ENCODE results near the gene MCC.

MCC gene

DNA sequence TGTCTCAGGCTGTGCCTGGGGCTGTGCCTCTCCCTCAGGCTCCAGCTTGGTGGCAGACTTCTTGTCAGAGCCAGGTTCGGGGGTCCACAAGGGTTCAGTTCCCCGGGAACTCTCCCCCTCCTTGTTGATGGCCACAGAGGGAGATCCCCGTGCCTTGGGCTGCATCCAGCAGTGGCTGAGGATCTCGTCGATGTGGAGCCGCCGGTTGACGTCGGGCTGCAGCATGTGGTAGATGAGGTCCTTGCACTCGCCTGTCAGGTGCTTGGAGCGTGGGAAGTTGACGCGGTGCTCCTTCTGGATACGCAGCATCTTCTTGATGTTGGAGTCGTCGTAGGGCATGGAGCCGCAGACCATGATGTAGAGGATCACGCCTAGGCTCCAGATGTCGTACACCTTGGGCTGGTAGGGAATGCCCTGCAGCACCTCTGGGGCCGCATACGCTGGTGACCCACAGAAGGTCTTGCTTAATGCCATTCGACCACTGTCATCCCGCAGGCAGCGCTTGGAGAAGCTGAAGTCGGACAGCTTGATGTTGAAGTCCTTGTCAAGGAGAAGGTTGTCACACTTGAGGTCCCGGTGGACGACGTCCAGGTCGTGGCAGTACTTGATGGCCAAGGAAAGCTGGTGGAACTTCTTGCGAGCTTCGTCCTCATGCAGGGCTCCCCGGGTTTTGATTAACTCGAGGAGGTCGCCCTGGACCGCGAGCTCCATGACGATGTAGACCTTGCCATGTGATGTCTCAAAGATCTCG, 54.2 kb downstream of the MCC start:
- H3K4me3 ChIP-seq (ENCODE audit: low read depth, low read length): no peak overlapping the region
- H3K36me3 ChIP-seq (ENCODE audit: control insufficient read depth in 2 of 2, insufficient read depth in 1 of 2, low read length in 2 of 2): no peaks in the 10 kb centered on the region
- TF ChIP-seq ZNF791 (tag by site-specific recombination; IDR thresholded peaks at IDR 0.05) (no peak), MZF1 (tag by site-specific recombination; IDR thresholded peaks at IDR 0.05; ENCODE audit: borderline replicate concordance) (no peak)
- no peaks in the 10 kb centered on the region for H3K9me3 ChIP-seq (ENCODE audit: control insufficient read depth, insufficient read depth, low read depth, low read length)
- H3K27ac ChIP-seq (ENCODE audit: extremely low read depth, low read depth, low read length): no peak overlapping the region
- ChIA-PET POLR2A (no interaction called here), CTCF (no interaction called here)
- H3K4me1 ChIP-seq (ENCODE audit: control insufficient read depth, insufficient read depth, low read length): no peaks in the 10 kb centered on the region

DNA sequence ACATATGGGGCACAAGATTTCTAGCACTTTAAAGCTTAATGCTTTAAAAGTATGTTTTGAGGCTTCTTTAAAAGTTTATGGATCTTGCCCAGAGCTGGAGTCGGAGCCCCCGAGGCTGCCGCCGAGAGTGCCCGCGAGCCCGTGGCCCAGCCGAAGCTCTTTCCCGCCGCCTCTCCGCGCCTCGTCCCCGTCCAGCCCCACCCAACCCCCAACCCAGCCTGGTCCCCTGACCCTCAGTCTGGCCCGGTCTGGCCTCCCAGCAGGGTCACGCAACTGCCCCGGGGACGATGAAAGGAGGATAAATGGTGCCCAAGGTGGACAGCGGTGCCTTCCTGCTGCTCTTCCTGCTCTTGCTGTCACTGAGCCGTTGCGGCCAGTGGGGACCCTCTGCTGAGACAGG, 55.2 kb downstream of the MCC start:
- H3K36me3 ChIP-seq (ENCODE audit: control insufficient read depth in 2 of 2, insufficient read depth in 1 of 2, low read length in 2 of 2): no peaks in the 10 kb centered on the region
- no peaks in the 10 kb centered on the region for H3K4me1 ChIP-seq (ENCODE audit: control insufficient read depth, insufficient read depth, low read length)
- ChIA-PET CTCF (interaction anchor here (0.6 kb wide), 1 partner anchor 302 kb away, joined by 3 read pairs; no protein-coding TSS in a partner anchor), POLR2A (no interaction called here)
- H3K27ac ChIP-seq (ENCODE audit: extremely low read depth, low read depth, low read length): no peak overlapping the region
- TF ChIP-seq GLIS2 (tag by site-specific recombination; IDR thresholded peaks at IDR 0.05) (no peak), ZFP69B (tag by site-specific recombination; IDR thresholded peaks at IDR 0.05) (no peak), ZNF114 (tag by site-specific recombination; IDR thresholded peaks at IDR 0.05) (no peak), MEIS1 (CRISPR knock-in tag; IDR thresholded peaks at IDR 0.05; ENCODE audit: borderline replicate concordance) (no peak), ZNF670 (tag by site-specific recombination; IDR thresholded peaks at IDR 0.05; ENCODE audit: low read depth) (no peak), SP7 (tag by site-specific recombination; IDR thresholded peaks at IDR 0.05) (no peak), GLI4 (tag by site-specific recombination; IDR thresholded peaks at IDR 0.05) (no peak), ZNF423 (tag by site-specific recombination; IDR thresholded peaks at IDR 0.05) (no peak)
- TF ChIP-seq, protein P1, sequence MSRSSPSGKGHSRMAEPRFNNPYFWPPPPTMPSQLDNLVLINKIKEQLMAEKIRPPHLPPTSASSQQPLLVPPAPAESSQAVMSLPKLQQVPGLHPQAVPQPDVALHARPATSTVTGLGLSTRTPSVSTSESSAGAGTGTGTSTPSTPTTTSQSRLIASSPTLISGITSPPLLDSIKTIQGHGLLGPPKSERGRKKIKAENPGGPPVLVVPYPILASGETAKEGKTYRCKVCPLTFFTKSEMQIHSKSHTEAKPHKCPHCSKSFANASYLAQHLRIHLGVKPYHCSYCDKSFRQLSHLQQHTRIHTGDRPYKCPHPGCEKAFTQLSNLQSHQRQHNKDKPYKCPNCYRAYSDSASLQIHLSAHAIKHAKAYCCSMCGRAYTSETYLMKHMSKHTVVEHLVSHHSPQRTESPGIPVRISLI (tag by site-specific recombination; IDR thresholded peaks at IDR 0.05): no peak
- TF ChIP-seq, protein P2, sequence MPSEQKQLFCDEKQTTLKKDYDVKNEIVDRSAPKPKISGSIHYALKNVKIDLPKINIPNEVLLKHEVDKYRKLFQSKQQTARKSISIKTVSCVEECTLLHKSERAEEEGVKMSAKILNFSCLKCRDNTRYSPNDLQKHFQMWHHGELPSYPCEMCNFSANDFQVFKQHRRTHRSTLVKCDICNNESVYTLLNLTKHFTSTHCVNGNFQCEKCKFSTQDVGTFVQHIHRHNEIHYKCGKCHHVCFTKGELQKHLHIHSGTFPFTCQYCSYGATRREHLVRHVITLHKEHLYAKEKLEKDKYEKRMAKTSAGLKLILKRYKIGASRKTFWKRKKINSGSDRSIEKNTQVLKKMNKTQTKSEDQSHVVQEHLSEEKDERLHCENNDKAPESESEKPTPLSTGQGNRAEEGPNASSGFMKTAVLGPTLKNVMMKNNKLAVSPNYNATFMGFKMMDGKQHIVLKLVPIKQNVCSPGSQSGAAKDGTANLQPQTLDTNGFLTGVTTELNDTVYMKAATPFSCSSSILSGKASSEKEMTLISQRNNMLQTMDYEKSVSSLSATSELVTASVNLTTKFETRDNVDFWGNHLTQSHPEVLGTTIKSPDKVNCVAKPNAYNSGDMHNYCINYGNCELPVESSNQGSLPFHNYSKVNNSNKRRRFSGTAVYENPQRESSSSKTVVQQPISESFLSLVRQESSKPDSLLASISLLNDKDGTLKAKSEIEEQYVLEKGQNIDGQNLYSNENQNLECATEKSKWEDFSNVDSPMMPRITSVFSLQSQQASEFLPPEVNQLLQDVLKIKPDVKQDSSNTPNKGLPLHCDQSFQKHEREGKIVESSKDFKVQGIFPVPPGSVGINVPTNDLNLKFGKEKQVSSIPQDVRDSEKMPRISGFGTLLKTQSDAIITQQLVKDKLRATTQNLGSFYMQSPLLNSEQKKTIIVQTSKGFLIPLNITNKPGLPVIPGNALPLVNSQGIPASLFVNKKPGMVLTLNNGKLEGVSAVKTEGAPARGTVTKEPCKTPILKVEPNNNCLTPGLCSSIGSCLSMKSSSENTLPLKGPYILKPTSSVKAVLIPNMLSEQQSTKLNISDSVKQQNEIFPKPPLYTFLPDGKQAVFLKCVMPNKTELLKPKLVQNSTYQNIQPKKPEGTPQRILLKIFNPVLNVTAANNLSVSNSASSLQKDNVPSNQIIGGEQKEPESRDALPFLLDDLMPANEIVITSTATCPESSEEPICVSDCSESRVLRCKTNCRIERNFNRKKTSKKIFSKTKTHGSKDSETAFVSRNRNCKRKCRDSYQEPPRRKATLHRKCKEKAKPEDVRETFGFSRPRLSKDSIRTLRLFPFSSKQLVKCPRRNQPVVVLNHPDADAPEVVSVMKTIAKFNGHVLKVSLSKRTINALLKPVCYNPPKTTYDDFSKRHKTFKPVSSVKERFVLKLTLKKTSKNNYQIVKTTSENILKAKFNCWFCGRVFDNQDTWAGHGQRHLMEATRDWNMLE (tag by site-specific recombination; conservative IDR thresholded peaks at IDR 0.05; ENCODE audit: low read depth): no peak
- TF ChIP-seq, protein P3, sequence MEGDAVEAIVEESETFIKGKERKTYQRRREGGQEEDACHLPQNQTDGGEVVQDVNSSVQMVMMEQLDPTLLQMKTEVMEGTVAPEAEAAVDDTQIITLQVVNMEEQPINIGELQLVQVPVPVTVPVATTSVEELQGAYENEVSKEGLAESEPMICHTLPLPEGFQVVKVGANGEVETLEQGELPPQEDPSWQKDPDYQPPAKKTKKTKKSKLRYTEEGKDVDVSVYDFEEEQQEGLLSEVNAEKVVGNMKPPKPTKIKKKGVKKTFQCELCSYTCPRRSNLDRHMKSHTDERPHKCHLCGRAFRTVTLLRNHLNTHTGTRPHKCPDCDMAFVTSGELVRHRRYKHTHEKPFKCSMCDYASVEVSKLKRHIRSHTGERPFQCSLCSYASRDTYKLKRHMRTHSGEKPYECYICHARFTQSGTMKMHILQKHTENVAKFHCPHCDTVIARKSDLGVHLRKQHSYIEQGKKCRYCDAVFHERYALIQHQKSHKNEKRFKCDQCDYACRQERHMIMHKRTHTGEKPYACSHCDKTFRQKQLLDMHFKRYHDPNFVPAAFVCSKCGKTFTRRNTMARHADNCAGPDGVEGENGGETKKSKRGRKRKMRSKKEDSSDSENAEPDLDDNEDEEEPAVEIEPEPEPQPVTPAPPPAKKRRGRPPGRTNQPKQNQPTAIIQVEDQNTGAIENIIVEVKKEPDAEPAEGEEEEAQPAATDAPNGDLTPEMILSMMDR (tag by site-specific recombination; IDR thresholded peaks at IDR 0.05): no peak
- TF ChIP-seq, protein P4, sequence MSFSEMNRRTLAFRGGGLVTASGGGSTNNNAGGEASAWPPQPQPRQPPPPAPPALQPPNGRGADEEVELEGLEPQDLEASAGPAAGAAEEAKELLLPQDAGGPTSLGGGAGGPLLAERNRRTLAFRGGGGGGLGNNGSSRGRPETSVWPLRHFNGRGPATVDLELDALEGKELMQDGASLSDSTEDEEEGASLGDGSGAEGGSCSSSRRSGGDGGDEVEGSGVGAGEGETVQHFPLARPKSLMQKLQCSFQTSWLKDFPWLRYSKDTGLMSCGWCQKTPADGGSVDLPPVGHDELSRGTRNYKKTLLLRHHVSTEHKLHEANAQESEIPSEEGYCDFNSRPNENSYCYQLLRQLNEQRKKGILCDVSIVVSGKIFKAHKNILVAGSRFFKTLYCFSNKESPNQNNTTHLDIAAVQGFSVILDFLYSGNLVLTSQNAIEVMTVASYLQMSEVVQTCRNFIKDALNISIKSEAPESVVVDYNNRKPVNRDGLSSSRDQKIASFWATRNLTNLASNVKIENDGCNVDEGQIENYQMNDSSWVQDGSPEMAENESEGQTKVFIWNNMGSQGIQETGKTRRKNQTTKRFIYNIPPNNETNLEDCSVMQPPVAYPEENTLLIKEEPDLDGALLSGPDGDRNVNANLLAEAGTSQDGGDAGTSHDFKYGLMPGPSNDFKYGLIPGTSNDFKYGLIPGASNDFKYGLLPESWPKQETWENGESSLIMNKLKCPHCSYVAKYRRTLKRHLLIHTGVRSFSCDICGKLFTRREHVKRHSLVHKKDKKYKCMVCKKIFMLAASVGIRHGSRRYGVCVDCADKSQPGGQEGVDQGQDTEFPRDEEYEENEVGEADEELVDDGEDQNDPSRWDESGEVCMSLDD (tag by site-specific recombination; IDR thresholded peaks at IDR 0.05): no peak
- TF ChIP-seq, protein P5, sequence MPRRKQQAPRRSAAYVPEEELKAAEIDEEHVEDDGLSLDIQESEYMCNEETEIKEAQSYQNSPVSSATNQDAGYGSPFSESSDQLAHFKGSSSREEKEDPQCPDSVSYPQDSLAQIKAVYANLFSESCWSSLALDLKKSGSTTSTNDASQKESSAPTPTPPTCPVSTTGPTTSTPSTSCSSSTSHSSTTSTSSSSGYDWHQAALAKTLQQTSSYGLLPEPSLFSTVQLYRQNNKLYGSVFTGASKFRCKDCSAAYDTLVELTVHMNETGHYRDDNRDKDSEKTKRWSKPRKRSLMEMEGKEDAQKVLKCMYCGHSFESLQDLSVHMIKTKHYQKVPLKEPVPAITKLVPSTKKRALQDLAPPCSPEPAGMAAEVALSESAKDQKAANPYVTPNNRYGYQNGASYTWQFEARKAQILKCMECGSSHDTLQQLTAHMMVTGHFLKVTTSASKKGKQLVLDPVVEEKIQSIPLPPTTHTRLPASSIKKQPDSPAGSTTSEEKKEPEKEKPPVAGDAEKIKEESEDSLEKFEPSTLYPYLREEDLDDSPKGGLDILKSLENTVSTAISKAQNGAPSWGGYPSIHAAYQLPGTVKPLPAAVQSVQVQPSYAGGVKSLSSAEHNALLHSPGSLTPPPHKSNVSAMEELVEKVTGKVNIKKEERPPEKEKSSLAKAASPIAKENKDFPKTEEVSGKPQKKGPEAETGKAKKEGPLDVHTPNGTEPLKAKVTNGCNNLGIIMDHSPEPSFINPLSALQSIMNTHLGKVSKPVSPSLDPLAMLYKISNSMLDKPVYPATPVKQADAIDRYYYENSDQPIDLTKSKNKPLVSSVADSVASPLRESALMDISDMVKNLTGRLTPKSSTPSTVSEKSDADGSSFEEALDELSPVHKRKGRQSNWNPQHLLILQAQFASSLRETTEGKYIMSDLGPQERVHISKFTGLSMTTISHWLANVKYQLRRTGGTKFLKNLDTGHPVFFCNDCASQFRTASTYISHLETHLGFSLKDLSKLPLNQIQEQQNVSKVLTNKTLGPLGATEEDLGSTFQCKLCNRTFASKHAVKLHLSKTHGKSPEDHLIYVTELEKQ (tag by site-specific recombination; IDR thresholded peaks at IDR 0.05; ENCODE audit: borderline replicate concordance): no peak
- TF ChIP-seq, protein P6, sequence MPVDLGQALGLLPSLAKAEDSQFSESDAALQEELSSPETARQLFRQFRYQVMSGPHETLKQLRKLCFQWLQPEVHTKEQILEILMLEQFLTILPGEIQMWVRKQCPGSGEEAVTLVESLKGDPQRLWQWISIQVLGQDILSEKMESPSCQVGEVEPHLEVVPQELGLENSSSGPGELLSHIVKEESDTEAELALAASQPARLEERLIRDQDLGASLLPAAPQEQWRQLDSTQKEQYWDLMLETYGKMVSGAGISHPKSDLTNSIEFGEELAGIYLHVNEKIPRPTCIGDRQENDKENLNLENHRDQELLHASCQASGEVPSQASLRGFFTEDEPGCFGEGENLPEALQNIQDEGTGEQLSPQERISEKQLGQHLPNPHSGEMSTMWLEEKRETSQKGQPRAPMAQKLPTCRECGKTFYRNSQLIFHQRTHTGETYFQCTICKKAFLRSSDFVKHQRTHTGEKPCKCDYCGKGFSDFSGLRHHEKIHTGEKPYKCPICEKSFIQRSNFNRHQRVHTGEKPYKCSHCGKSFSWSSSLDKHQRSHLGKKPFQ (tag by site-specific recombination; IDR thresholded peaks at IDR 0.05): no peak
- H3K9me3 ChIP-seq (ENCODE audit: control insufficient read depth, insufficient read depth, low read depth, low read length): no peaks in the 10 kb centered on the region
- no peak overlapping the region for H3K4me3 ChIP-seq (ENCODE audit: low read depth, low read length)
